ENCODE measurements around the gene ARHGAP44. TPM values are rescaled to one million over a fixed set of nuclear protein-coding genes. Genes with fewer than 3 reads are reported as not detected.

Gene ARHGAP44
- total and polyA plus RNA-seq, 2 of the 8 experiments (the other 6 are each of a cell fraction or from before 2014, with no cell fraction given) = 6.2 to 22.2 TPM

- TF ChIP-seq, protein P1, sequence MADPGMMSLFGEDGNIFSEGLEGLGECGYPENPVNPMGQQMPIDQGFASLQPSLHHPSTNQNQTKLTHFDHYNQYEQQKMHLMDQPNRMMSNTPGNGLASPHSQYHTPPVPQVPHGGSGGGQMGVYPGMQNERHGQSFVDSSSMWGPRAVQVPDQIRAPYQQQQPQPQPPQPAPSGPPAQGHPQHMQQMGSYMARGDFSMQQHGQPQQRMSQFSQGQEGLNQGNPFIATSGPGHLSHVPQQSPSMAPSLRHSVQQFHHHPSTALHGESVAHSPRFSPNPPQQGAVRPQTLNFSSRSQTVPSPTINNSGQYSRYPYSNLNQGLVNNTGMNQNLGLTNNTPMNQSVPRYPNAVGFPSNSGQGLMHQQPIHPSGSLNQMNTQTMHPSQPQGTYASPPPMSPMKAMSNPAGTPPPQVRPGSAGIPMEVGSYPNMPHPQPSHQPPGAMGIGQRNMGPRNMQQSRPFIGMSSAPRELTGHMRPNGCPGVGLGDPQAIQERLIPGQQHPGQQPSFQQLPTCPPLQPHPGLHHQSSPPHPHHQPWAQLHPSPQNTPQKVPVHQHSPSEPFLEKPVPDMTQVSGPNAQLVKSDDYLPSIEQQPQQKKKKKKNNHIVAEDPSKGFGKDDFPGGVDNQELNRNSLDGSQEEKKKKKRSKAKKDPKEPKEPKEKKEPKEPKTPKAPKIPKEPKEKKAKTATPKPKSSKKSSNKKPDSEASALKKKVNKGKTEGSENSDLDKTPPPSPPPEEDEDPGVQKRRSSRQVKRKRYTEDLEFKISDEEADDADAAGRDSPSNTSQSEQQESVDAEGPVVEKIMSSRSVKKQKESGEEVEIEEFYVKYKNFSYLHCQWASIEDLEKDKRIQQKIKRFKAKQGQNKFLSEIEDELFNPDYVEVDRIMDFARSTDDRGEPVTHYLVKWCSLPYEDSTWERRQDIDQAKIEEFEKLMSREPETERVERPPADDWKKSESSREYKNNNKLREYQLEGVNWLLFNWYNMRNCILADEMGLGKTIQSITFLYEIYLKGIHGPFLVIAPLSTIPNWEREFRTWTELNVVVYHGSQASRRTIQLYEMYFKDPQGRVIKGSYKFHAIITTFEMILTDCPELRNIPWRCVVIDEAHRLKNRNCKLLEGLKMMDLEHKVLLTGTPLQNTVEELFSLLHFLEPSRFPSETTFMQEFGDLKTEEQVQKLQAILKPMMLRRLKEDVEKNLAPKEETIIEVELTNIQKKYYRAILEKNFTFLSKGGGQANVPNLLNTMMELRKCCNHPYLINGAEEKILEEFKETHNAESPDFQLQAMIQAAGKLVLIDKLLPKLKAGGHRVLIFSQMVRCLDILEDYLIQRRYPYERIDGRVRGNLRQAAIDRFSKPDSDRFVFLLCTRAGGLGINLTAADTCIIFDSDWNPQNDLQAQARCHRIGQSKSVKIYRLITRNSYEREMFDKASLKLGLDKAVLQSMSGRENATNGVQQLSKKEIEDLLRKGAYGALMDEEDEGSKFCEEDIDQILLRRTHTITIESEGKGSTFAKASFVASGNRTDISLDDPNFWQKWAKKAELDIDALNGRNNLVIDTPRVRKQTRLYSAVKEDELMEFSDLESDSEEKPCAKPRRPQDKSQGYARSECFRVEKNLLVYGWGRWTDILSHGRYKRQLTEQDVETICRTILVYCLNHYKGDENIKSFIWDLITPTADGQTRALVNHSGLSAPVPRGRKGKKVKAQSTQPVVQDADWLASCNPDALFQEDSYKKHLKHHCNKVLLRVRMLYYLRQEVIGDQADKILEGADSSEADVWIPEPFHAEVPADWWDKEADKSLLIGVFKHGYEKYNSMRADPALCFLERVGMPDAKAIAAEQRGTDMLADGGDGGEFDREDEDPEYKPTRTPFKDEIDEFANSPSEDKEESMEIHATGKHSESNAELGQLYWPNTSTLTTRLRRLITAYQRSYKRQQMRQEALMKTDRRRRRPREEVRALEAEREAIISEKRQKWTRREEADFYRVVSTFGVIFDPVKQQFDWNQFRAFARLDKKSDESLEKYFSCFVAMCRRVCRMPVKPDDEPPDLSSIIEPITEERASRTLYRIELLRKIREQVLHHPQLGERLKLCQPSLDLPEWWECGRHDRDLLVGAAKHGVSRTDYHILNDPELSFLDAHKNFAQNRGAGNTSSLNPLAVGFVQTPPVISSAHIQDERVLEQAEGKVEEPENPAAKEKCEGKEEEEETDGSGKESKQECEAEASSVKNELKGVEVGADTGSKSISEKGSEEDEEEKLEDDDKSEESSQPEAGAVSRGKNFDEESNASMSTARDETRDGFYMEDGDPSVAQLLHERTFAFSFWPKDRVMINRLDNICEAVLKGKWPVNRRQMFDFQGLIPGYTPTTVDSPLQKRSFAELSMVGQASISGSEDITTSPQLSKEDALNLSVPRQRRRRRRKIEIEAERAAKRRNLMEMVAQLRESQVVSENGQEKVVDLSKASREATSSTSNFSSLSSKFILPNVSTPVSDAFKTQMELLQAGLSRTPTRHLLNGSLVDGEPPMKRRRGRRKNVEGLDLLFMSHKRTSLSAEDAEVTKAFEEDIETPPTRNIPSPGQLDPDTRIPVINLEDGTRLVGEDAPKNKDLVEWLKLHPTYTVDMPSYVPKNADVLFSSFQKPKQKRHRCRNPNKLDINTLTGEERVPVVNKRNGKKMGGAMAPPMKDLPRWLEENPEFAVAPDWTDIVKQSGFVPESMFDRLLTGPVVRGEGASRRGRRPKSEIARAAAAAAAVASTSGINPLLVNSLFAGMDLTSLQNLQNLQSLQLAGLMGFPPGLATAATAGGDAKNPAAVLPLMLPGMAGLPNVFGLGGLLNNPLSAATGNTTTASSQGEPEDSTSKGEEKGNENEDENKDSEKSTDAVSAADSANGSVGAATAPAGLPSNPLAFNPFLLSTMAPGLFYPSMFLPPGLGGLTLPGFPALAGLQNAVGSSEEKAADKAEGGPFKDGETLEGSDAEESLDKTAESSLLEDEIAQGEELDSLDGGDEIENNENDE (IDR thresholded peaks at IDR 0.05; ENCODE audit: insufficient replicate concordance, low read length) = no peak
- no peak for TF ChIP-seq CEBPB (IDR thresholded peaks at IDR 0.05; ENCODE audit: low read depth, low read length)
Measured at GRCh38 chr17:13031718-13032350, 242.5 kb downstream of the ARHGAP44 start (continued).

All from H1 (cell line).